ENCODE measurements around the gene MTG1.

MTG1 gene, protein sequence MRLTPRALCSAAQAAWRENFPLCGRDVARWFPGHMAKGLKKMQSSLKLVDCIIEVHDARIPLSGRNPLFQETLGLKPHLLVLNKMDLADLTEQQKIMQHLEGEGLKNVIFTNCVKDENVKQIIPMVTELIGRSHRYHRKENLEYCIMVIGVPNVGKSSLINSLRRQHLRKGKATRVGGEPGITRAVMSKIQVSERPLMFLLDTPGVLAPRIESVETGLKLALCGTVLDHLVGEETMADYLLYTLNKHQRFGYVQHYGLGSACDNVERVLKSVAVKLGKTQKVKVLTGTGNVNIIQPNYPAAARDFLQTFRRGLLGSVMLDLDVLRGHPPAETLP

DNA sequence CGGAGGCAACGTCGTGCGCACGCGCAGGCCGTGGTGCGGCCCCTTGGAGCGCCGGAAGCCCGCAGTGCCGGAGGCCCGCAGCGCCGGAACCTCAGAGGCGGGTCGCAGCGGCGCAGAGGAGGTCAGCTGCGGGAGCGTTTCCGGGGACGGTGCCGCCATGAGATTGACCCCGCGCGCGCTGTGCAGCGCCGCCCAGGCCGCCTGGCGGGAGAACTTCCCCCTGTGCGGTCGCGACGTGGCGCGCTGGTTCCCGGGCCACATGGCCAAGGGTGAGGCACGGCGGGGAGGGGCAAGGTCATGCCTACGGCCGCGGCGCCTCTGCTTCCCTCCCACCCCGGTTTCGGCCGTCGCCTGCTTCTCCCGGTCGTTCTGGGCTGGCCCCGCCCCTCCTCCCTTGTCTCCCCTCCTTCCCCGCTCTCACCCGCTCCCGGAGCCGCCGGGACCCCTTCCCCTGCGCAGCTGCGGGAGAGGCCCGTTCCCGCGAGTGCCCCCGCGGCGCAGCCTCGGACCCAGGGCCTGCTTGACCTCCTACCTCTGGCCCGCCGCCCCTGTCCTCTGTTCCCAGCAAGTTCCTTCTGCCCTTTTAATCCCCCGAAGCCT is at the start of gene MTG1:
TSS of gene MTG1 (plus strand) at position 94 of the 600 bp plus-strand sequence. CDS start at position 158, 64 bp downstream.
- Histone ChIP-seq H3K27ac (ENCODE audit: low read length) (peak within 1 kb of the TSS; percentile 74), H3K36me3 (replicated peaks; ENCODE audit: low read depth, low read length) (peaks cover 8% of the 10 kb centered on the region), H3K9me3 (ENCODE audit: insufficient read depth, low read length) (no peaks in the 10 kb centered on the region), H3K4me1 (ENCODE audit: low read length) (peaks cover 41% of the 10 kb centered on the region), H2AFZ (ENCODE audit: low read depth, low read length) (no peak within 1 kb of the TSS; the same call in 1 of the 2 replicates), H3K4me2 (ENCODE audit: low read length) (peak within 1 kb of the TSS; percentile 82), H4K20me1 (ENCODE audit: insufficient read depth, low read length) (no peaks in the 10 kb centered on the region), H3K9ac (ENCODE audit: low read length) (peak within 1 kb of the TSS; percentile 100), H3K4me3 (ENCODE audit: low read length) (peak within 1 kb of the TSS; percentile 98), H3K79me2 (ENCODE audit: low read length) (peaks cover 22% of the 10 kb centered on the region), H3K27me3 (ENCODE audit: low read depth, low read length) (no peaks in the 10 kb centered on the region)
- TF ChIP-seq, protein P1, sequence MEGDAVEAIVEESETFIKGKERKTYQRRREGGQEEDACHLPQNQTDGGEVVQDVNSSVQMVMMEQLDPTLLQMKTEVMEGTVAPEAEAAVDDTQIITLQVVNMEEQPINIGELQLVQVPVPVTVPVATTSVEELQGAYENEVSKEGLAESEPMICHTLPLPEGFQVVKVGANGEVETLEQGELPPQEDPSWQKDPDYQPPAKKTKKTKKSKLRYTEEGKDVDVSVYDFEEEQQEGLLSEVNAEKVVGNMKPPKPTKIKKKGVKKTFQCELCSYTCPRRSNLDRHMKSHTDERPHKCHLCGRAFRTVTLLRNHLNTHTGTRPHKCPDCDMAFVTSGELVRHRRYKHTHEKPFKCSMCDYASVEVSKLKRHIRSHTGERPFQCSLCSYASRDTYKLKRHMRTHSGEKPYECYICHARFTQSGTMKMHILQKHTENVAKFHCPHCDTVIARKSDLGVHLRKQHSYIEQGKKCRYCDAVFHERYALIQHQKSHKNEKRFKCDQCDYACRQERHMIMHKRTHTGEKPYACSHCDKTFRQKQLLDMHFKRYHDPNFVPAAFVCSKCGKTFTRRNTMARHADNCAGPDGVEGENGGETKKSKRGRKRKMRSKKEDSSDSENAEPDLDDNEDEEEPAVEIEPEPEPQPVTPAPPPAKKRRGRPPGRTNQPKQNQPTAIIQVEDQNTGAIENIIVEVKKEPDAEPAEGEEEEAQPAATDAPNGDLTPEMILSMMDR (IDR thresholded peaks at IDR 0.05; ENCODE audit: low read depth, low read length): no peak
- no peak for TF ChIP-seq EZH2phosphoT487 (IDR thresholded peaks at IDR 0.05; ENCODE audit: low read depth)

DNA sequence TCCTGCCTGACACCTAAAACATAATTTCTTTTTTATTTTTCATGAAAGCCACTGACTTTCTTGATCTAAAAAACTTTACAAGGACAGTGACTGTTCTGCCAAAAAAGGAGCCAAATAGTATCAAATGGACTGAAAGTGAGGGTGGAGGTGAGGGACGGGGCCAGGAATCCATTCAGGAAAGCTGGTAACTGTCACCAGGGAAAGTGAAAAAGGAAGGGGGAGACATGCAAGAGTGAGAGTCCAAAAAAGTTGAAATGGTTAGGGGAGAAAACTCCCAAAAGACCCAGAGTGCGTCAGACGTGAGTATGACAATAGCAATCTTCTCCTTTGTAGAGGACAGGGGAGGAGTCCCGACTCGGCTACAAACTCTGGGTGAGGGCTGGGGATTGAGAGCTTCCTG is 49.7 kb upstream of the MTG1 start:
- TF ChIP-seq, protein P1 (IDR thresholded peaks at IDR 0.05; ENCODE audit: low read depth, low read length): no peak
- no peak for TF ChIP-seq EZH2phosphoT487 (IDR thresholded peaks at IDR 0.05; ENCODE audit: low read depth)
- Histone ChIP-seq H3K36me3 (replicated peaks; ENCODE audit: low read depth, low read length) (no peaks in the 10 kb centered on the region), H3K4me3 (ENCODE audit: low read length) (no peak overlapping the region), H3K27me3 (ENCODE audit: low read depth, low read length) (no peaks in the 10 kb centered on the region), H3K79me2 (ENCODE audit: low read length) (no peaks in the 10 kb centered on the region), H3K27ac (ENCODE audit: low read length) (no peak overlapping the region), H3K4me2 (ENCODE audit: low read length) (no peak overlapping the region), H2AFZ (ENCODE audit: low read depth, low read length) (no peak overlapping the region), H3K9ac (ENCODE audit: low read length) (no peak overlapping the region), H3K9me3 (ENCODE audit: insufficient read depth, low read length) (no peaks in the 10 kb centered on the region), H3K4me1 (ENCODE audit: low read length) (no peaks in the 10 kb centered on the region), H4K20me1 (ENCODE audit: insufficient read depth, low read length) (no peaks in the 10 kb centered on the region)

DNA sequence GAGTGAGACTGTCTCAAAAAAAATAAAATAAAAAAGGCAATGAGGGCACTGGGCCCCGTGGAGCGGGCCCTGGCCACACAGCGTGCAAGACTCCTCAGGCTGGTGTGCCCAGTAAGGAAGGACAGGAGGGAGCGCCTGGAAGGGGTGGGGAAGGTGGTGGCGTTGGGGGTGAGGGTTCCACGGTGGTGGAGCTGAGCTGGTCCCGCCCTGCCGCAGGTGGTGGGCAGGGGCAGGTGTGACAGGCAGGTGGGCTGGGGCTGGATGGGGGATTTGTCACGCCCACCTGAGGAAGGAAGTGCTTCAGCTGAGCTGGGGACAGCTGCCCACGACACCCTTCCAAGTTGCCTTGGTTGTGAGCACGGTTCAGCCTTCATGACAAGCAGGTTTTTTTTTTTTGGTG is 47.5 kb upstream of the MTG1 start:
- no peaks in the 10 kb centered on the region for H3K9me3 ChIP-seq (ENCODE audit: insufficient read depth, low read length)
- H3K79me2 ChIP-seq (ENCODE audit: low read length): no peaks in the 10 kb centered on the region
- no peak for TF ChIP-seq EZH2phosphoT487 (IDR thresholded peaks at IDR 0.05; ENCODE audit: low read depth)
- TF ChIP-seq, protein P1 (IDR thresholded peaks at IDR 0.05; ENCODE audit: low read depth, low read length): no peak
- H3K4me1 ChIP-seq (ENCODE audit: low read length): no peaks in the 10 kb centered on the region
- H3K36me3 ChIP-seq (replicated peaks; ENCODE audit: low read depth, low read length): no peaks in the 10 kb centered on the region
- no peak overlapping the region for H3K4me3 ChIP-seq (ENCODE audit: low read length)
- no peaks in the 10 kb centered on the region for H3K27me3 ChIP-seq (ENCODE audit: low read depth, low read length)
- no peaks in the 10 kb centered on the region for H4K20me1 ChIP-seq (ENCODE audit: insufficient read depth, low read length)
- H3K4me2 ChIP-seq (ENCODE audit: low read length): no peak overlapping the region
- H3K9ac ChIP-seq (ENCODE audit: low read length): no peak overlapping the region
- H2AFZ ChIP-seq (ENCODE audit: low read depth, low read length): no peak overlapping the region
- no peak overlapping the region for H3K27ac ChIP-seq (ENCODE audit: low read length)

DNA sequence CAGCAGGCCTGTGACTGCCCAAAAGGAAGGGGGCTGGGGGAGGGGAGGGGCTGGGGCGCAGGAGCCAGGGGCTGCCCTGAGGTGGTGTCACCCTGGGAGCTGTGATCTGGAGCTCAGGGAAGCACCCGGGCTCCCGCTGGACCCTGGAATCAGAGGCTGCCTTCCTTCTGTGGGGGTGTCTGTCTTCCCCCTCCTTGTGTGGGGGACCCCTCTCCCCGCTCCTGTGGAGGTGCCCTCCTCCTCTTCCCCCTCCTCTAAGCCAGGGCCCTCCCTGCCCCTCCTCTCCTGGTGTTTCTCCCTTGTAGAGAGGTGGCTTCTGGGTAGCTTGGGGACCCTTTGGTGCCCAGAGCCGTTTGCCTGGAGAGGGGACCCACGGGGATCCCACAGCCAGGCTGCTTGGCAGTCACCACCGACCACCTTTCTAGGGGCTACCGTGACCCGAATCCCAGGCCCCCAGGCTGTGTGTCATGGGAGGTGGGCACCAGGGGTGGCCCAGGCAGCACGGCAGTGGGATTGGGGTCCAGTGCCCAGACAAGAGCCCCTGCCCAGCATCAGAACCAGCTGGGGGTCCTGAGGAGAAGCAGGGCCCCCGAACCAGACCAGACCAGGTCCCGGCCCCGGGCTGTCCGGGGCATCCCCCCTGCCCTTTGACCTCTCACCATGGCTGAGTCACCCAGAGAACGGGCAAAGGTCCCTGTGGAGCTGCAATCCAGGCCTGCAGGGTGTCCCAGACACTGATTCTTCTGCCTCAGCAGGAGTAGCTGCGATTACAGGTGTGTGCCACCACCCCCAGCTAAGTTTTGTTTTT is 46.0 kb upstream of the MTG1 start:
- H3K36me3 ChIP-seq (replicated peaks; ENCODE audit: low read depth, low read length): no peaks in the 10 kb centered on the region
- H3K27ac ChIP-seq (ENCODE audit: low read length): no peak overlapping the region
- no peak overlapping the region for H2AFZ ChIP-seq (ENCODE audit: low read depth, low read length)
- H3K79me2 ChIP-seq (ENCODE audit: low read length): no peaks in the 10 kb centered on the region
- no peaks in the 10 kb centered on the region for H3K27me3 ChIP-seq (ENCODE audit: low read depth, low read length)
- no peak overlapping the region for H3K4me3 ChIP-seq (ENCODE audit: low read length)
- H3K4me2 ChIP-seq (ENCODE audit: low read length): no peak overlapping the region
- no peaks in the 10 kb centered on the region for H4K20me1 ChIP-seq (ENCODE audit: insufficient read depth, low read length)
- no peaks in the 10 kb centered on the region for H3K9me3 ChIP-seq (ENCODE audit: insufficient read depth, low read length)
- TF ChIP-seq, protein P1 (IDR thresholded peaks at IDR 0.05; ENCODE audit: low read depth, low read length): no peak
- no peak for TF ChIP-seq EZH2phosphoT487 (IDR thresholded peaks at IDR 0.05; ENCODE audit: low read depth)
- no peaks in the 10 kb centered on the region for H3K4me1 ChIP-seq (ENCODE audit: low read length)
- no peak overlapping the region for H3K9ac ChIP-seq (ENCODE audit: low read length)
